SK-N-SH treated with all-trans-retinoic acid at 6 μM for 48 hours (cell line): Measurements from ENCODE around the gene TWNK.

Experiments used
- BACH2 ChIP-seq: fragments of 250-450 bp; sonication (Bioruptor Pico); IDR thresholded peaks from 2 replicates; pipeline ENCODE4 v1.9.0; 2021; ENCODE audit warnings: mild to moderate bottlenecking, borderline replicate concordance
- CREB5 ChIP-seq: fragments of 250-450 bp; sonication (Bioruptor Pico); IDR thresholded peaks from 2 replicates; pipeline ENCODE4 v1.5.1; 2020; ENCODE audit warnings: low read depth, mild to moderate bottlenecking, moderate library complexity
- CSRNP3 ChIP-seq: fragments of 250-450 bp; sonication (Bioruptor Pico); IDR thresholded peaks from 2 replicates; pipeline ENCODE4 v1.5.1; 2021; ENCODE audit warnings: mild to moderate bottlenecking, moderate library complexity
- ESRRG ChIP-seq: fragments of 250-450 bp; sonication (Bioruptor Pico); IDR thresholded peaks from 2 replicates; pipeline ENCODE4 v1.6.1; 2021; ENCODE audit warnings: mild to moderate bottlenecking
- GLIS3 ChIP-seq: fragments of 250-450 bp; sonication (Bioruptor Pico); IDR thresholded peaks from 2 replicates; pipeline ENCODE4 v1.5.0; 2020; ENCODE audit warnings: mild to moderate bottlenecking, moderate library complexity
- POU6F1 ChIP-seq: fragments of 250-450 bp; sonication (Bioruptor Pico); IDR thresholded peaks from 2 replicates; pipeline ENCODE4 v1.8.0; 2021; ENCODE audit warnings: low read depth, mild to moderate bottlenecking, moderate library complexity, borderline replicate concordance
- PPARA ChIP-seq: fragments of 250-450 bp; sonication (Bioruptor Pico); IDR thresholded peaks from 2 replicates; pipeline ENCODE4 v1.5.0; 2020; ENCODE audit warnings: mild to moderate bottlenecking, borderline replicate concordance
- TCF4 ChIP-seq: fragments of 250-450 bp; sonication (Bioruptor Pico); IDR thresholded peaks from 2 replicates; pipeline ENCODE4 v1.8.0; 2021; ENCODE audit warnings: mild to moderate bottlenecking, moderate library complexity, borderline replicate concordance
- TOX ChIP-seq: fragments of 250-450 bp; sonication (Bioruptor Pico); IDR thresholded peaks from 2 replicates; pipeline ENCODE4 v1.8.0; 2021; ENCODE audit warnings: mild to moderate bottlenecking, moderate library complexity, borderline replicate concordance
- ZFP3 ChIP-seq: fragments of 250-450 bp; sonication (Bioruptor Pico); IDR thresholded peaks from 2 replicates; pipeline ENCODE4 v1.5.0; 2020; ENCODE audit warnings: mild to moderate bottlenecking, moderate library complexity
- ZFP30 ChIP-seq: fragments of 450-650 bp; formaldehyde crosslinking; IDR thresholded peaks from 2 replicates; pipeline ENCODE4 v1.5.0; 2022; ENCODE audit warnings: mild to moderate bottlenecking, moderate library complexity
- ZNF565 ChIP-seq: fragments of 450-650 bp; formaldehyde crosslinking; conservative IDR thresholded peaks from 2 replicates; pipeline ENCODE4 v1.5.0; 2020; ENCODE audit warnings: low read depth, mild to moderate bottlenecking, moderate library complexity
- ZNF70 ChIP-seq: fragments of 450-650 bp; formaldehyde crosslinking; IDR thresholded peaks from 2 replicates; pipeline ENCODE4 v1.5.0; 2020; ENCODE audit warnings: mild to moderate bottlenecking, moderate library complexity

- TF ChIP-seq ZFP3 (CRISPR knock-in tag) (no peak), PPARA (CRISPR knock-in tag) (no peak), TCF4 (CRISPR knock-in tag) (no peak), ZNF565 (CRISPR knock-in tag) (no peak), CREB5 (CRISPR knock-in tag) (no peak), GLIS3 (CRISPR knock-in tag) (no peak), ZNF70 (no peak), ZFP30 (CRISPR knock-in tag) (no peak), TOX (CRISPR knock-in tag) (no peak), BACH2 (CRISPR knock-in tag) (no peak), ESRRG (CRISPR knock-in tag) (no peak), POU6F1 (no peak), CSRNP3 (no peak)
These were observed 51.1 kb downstream of the TWNK start for GRCh38 chr10:101038484-101038883.
